ENCODE measurements around the gene OPRL1. TPM values are rescaled to one million over a fixed set of nuclear protein-coding genes. Genes with fewer than 3 reads are reported as not detected.

Gene OPRL1
- 1.2 and 1.4 TPM in 2 replicates for total RNA-seq

DNA sequence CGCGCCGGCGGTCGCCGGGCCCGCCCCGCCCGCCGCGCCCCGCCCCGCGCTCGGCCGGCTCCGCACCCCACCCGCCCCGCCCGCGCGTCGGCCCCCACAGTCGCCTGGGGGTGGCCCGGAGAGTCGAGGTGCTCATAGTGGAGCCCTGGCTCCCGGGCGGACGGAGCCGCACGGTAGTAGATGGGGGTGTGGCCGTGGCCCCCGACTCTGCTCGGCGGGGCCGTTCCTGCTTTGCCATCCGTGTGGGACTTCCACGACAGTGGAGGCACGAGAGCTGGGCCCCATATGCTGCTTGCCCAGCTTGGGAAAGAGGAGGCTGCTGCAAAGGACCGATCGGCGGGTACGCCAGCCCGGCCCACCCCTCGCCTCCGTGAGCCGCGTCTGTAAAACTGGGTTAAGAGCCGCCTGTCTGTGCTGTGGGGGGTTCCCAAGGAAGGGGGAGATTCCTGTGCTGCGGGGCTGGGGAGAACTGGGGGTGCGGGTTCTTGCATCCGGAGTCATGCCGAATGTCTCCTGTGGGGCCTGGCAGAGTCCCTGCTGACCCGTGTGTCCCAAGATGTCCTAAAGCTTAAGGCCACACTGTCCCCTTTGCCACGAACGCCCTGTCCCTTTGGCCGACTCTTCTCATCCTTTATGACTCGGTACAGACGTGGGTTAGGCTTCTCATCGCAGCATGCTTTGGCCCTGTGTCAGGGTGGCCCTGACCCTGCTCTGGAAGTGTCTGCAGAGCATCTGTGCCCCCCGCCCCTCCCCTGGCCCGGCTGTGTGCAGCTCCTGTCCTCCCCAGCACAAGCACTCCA, at the start of gene OPRL1:
Gene OPRL1 (plus strand): TSS at position 70 of the 800 bp plus-strand sequence. CDS start 12,639 bp downstream, outside the sequence.

GRCh38 chr20:64035933-64036345, 43.9 kb upstream of the OPRL1 start, which contains the start of gene C20orf204:
C20orf204 (plus strand) TSS chr20:64036182; CDS start chr20:64036324, 142 bp downstream.

DNA sequence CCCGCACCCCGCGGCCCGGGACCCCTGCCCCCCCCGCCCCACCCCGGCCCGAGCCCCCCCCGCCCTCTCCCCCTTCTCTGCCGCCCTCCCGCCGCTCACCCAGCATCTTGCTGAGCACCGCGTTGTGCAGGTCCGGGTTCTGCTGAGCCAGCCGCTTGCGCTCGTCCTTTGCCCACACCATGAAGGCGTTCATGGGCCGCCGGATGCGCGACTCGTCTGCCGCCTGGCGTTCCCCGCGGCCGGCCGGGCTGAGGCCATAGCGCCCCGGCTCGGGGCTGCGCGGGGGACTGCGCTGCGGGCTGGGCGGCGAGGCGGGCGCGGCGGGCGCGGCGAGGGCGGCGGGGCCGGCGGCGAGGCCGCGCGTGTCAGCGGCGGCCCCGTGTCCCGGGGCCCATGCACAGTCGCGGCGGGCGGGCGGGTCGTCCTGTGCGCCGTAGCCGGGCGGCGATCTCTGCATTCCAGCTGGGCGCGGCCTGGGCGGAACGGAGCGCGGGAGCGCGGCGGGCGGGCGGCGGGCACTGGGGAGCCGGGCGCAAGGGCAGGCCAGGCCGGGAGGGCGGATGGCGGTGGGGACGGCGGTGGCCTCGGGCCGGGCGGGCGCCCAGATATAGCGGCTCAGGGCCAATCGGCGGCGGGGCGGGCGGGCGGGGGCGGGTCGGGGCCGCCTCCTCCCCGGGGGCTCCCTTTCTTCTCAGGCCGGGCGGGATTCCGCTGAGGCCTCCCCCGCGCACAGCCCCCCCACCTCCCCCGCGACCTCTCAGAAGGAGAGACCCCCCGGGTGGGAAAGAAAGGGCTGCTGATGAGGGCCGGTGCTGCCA, 30.6 kb upstream of the OPRL1 start, which contains the start of gene SOX18:
Gene SOX18 (minus strand): TSS at position 580 of the 818 bp plus-strand sequence. CDS start 123 bp downstream, at position 457.

DNA sequence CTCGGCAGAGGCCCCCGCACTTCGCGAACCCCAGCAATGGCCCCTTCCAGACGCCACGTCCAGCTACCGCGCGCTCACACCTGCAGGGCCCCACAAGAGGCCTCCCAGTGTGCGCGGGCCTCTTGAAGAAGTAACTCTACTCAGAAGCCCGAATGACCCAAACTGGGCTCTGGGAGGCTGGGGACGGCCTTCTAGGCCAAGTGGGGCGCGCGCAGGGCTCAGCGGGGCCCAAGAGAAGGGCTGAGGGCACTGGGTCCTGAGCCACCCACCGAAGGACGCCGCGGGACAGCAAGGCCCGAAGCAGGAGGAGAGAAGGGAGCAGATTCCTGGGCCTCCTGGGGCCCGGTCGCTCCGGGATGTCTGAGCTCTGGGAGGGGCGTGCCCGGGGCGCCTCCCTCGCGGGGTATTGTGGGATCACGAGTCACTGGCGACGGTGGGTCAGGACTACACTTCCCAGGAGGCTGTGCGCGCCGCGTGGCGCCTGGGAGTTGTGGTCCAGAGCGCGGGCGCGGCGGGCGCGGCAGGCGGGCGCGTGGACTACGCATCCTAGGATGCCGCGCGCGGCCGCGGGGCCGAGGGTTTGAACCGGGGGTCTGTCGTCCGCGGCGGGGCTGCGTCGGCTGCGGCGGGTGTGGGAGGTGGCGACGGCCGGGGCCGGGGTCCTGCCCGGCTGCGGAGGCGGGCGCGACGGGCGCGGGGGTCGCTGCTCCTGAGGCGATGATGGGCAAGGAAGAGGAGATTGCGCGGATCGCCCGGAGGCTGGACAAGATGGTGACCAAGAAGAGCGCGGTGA, 17.1 kb upstream of the OPRL1 start, which contains the start of gene TCEA2:
Gene TCEA2 (plus strand): TSS at position 603 of the 793 bp plus-strand sequence. CDS start 115 bp downstream, at position 718.

GRCh38 chr20:64079273-64080012, 439 bp upstream of the OPRL1 start, which contains the start of gene RGS19:
RGS19 (minus strand) TSS chr20:64079518; CDS start chr20:64076886, 2,632 bp downstream.

DNA sequence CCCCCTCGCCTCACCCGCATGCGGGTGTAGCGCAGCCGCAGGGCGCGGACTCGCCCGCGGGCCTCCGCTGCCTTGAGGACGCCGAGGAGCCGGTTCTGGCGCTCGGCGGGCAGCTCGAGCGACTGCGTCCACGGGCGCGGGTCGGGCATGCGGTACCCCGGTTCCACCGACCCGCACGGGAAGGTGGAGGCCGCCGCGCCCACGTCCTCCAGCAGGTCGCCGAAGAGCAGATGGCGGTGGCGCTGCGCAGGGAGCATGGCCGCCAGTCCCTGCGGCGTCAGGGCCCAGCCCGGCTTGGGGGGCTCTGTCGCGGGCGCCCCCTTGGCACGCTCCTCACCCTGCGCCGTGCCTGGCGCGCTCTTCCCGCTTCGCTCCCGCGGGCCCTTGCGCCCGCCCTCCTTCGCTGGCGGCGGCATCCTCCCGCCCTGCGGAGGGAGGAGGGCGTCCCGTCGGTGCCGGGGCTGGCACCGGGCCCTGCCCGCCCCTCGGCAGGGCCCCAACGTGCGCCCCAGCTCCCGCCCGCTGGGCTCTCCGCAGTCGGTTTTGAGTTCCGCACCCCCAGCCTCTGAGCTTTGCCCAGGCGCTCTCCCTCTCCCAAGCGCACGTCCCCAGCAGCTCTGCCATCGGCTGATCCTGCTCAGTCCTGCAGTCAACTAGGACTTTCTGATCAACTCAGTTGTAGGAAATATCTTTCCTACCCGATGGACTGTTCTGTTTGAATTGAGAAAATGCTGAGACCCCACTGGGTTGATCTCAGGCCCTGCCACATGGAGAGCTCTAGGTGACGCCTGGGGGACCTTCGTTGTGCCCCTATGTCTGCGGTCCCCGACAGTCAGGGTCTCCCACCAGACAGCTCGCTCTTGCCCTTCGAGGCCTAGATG, 4.2 kb downstream of the OPRL1 start, which contains the start of gene LKAAEAR1:
Gene LKAAEAR1 (minus strand): TSS at position 595 of the 881 bp plus-strand sequence. CDS start 179 bp downstream, at position 416.

DNA sequence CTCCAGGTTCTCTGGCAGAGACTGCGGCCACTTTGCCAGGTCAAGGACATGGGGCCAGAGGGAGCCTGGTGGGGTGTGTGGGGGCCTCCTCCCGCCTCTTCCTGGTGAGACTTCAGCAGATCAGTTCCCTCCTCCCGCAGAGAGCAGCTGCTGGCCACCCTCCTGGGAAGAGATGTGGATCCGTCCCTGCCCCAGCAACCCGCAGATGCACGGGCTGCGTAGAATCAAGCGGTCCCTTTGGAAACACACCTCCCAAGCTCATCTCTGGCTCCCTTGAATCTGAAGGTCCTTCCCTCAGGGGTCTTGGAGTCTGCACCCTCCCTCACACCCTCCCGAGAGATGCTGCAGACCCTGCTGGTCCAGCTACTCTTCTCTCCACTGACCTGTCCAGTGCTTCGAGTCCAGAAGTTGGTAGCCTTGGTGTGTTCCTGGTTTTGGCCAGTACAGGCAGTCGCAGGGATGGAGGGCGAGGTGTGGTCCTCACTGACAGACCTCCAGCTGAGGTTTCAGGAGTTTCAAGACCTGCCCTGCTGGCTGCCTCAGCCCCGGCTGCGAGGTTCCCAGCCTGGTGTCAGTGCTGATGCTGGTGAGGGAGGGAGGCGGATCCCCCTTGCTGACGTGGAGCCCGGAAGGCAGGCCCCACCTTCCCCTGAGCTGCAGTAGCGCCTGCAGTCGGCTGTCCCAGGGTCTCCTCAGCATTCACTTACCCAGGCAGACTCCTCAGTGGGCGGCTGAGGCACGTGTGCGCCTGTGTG, 27.3 kb downstream of the OPRL1 start, which contains the start of gene NPBWR2:
Gene NPBWR2 (minus strand): TSS at position 585 of the 755 bp plus-strand sequence. CDS start 734 bp downstream, outside the sequence.

Other genes with a start within 250 kb of the OPRL1 start
- gene ZBTB46, start 248.8 kb upstream of the OPRL1 start, total RNA-seq: 3.7 TPM in 2 replicates
- not detected in 2 replicates for gene ABHD16B, start 218.6 kb upstream of the OPRL1 start, total RNA-seq
- gene TPD52L2, start 214.8 kb upstream of the OPRL1 start, total RNA-seq: 83.8 and 132 TPM in 2 replicates
- gene DNAJC5, start 185.0 kb upstream of the OPRL1 start, total RNA-seq: 40.2 and 42.1 TPM in 2 replicates
- gene UCKL1, start 123.7 kb upstream of the OPRL1 start, total RNA-seq: 18.7 and 23.4 TPM in 2 replicates
- 6.3 and 10.7 TPM in 2 replicates for gene ZNF512B, start 110.2 kb upstream of the OPRL1 start, total RNA-seq
- gene SAMD10, start 100.4 kb upstream of the OPRL1 start, total RNA-seq: 1.3 and 4.0 TPM in 2 replicates
- gene PRPF6, start 99.0 kb upstream of the OPRL1 start, total RNA-seq: 39.2 and 55.0 TPM in 2 replicates
- 0.13 and 2.0 TPM in 2 replicates for gene C20orf204, start 43.9 kb upstream of the OPRL1 start, total RNA-seq
- 0.13 and 2.4 TPM in 2 replicates for gene SOX18, start 30.4 kb upstream of the OPRL1 start, total RNA-seq
- 20.3 and 28.1 TPM in 2 replicates for gene TCEA2, start 16.9 kb upstream of the OPRL1 start, total RNA-seq
- 9.5 and 14.1 TPM in 2 replicates for gene RGS19, start 564 bp upstream of the OPRL1 start, total RNA-seq
- gene LKAAEAR1, start 4.3 kb downstream of the OPRL1 start, total RNA-seq: not detected in 2 replicates
- not detected in 2 replicates for gene NPBWR2, start 27.5 kb downstream of the OPRL1 start, total RNA-seq
- gene MYT1, start 84.4 kb downstream of the OPRL1 start, total RNA-seq: not detected in 2 replicates
- gene PCMTD2, start 175.7 kb downstream of the OPRL1 start, total RNA-seq: 25.6 and 63.4 TPM in 2 replicates

Measured in epithelial cell of alveolus of lung (primary cell).